Measurements from ENCODE around the gene CAMSAP1. TPM values are rescaled to one million over a fixed set of nuclear protein-coding genes. Genes with fewer than 3 reads are reported as not detected.

The CAMSAP1 gene
- total RNA-seq, 4 donors from 2014 or later = 31.2 to 85.3 (median 51.6) TPM

DNA sequence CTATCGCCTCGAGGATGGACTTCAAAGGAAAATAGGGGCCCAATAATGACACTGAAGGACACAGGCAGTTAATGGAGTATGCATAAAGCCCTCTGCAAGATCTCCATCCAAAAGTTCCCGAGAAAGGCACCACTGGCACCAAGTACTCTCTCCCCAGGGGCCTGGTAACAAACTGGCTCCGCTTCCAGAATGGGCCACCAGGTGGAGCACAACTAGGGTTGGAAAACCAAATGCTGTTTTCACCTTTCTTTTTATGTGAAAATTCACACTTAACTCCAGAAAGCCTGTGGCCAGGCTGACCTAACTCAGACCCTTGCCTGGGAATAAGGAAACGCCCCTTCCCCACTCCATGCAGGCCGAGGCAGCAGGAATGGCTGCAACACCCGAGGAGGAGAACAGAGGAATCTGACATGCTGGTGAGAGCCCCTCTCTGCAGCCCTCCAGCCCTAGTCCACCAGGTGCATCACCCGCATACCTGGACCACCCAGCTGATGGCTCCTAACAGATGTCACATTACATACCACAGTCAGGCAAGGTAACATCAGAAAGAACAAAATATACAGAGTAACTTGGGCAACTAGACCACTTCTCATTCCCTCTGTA lies 42.8 kb downstream of the CAMSAP1 start:
- Histone ChIP-seq H3K4me1 (peaks cover 0 to 17% (median 0%) of the 10 kb centered on the region in 3 donors), H3K27me3 (no peaks in the 10 kb centered on the region), H3K9me3 (no peaks in the 10 kb centered on the region), H3K27ac (no peak overlapping the region), H3K4me3 (no peak overlapping the region), H3K36me3 (peaks cover 8 to 49% (median 9%) of the 10 kb centered on the region in 3 donors)
- no peak for DNase-seq
- TF ChIP-seq, protein P1, sequence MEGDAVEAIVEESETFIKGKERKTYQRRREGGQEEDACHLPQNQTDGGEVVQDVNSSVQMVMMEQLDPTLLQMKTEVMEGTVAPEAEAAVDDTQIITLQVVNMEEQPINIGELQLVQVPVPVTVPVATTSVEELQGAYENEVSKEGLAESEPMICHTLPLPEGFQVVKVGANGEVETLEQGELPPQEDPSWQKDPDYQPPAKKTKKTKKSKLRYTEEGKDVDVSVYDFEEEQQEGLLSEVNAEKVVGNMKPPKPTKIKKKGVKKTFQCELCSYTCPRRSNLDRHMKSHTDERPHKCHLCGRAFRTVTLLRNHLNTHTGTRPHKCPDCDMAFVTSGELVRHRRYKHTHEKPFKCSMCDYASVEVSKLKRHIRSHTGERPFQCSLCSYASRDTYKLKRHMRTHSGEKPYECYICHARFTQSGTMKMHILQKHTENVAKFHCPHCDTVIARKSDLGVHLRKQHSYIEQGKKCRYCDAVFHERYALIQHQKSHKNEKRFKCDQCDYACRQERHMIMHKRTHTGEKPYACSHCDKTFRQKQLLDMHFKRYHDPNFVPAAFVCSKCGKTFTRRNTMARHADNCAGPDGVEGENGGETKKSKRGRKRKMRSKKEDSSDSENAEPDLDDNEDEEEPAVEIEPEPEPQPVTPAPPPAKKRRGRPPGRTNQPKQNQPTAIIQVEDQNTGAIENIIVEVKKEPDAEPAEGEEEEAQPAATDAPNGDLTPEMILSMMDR (IDR thresholded peaks at IDR 0.05) = peak; percentile 65 to 83 (median 77)
- no peak for TF ChIP-seq POLR2A (IDR thresholded peaks at IDR 0.05)
- WGBS, 2 donors = 36 to 39% methylated on average over 6 to 8 of the region's 8 CpGs
- intact Hi-C loops (cut with DNase I) = no loop called here

DNA sequence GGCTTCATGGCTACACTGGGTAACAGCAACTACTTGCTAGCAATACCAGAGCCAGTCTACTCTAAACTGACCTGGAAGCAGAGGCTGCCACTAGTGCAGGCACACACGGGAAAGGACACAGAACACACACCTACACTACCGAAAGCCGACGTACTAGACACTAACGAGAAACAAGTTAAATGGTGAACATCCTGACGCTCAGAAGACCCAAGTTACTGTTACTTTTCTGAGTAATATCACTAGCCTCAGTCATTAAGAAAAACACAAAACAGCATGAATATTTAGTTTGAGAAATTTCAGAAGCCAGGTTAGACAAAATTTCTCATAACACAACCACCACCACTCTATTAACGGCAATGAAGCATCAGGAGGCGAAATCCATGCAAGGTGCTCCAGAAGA lies 44.5 kb downstream of the CAMSAP1 start:
- Histone ChIP-seq H3K4me1 (peaks cover 0 to 24% (median 0%) of the 10 kb centered on the region in 3 donors), H3K36me3 (peaks cover 8 to 51% (median 9%) of the 10 kb centered on the region in 3 donors), H3K9me3 (no peaks in the 10 kb centered on the region), H3K27me3 (no peaks in the 10 kb centered on the region), H3K27ac (no peak overlapping the region), H3K4me3 (no peak overlapping the region)
- TF ChIP-seq, protein P1 (IDR thresholded peaks at IDR 0.05) = no peak
- TF ChIP-seq POLR2A (IDR thresholded peaks at IDR 0.05) = no peak
- intact Hi-C loops (cut with DNase I) = no loop called here
- no peak for DNase-seq
- 92 to 95% methylated on average over 8 of the region's 8 CpGs for WGBS, 2 donors

DNA sequence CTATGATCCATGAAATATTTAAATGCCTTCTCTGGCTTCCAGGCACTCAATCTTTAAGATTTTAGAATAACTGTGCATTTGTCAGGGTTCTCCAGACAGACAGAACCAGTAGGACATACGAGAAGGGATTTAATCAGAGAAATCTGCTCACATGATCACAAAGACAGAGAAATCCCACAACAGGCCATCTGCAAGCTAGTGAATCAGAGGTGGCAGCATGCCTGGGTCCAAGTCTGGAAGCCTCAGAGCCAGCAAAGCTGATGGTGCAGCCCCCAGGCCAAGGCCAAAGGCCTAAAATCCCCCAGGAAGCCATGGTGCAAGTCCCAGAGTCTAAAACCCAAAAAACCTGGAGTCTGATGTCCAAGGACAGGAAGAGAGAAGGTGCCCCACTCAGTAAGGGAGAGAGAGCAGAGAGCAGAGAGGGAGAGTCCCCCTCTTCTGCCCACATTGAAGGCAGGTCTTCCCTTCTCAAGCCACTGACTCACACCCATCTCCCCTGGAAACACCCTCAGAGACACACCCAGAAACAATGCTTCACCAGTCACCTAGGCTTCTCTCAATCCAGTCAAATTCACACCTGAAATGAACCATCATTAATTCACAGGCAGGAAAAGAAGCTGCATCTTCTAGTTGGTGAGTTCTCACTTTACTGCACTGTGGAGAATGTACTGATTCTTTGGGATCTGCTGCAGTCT lies 48.7 kb downstream of the CAMSAP1 start:
- peaks cover 0 to 17% (median 6%) of the 10 kb centered on the region in 3 donors for H3K4me1 ChIP-seq
- no peaks in the 10 kb centered on the region for H3K27me3 ChIP-seq
- peak overlapping the region in 1 of 4 donors; percentile 18 for H3K27ac ChIP-seq
- TF ChIP-seq POLR2A (IDR thresholded peaks at IDR 0.05) = no peak
- TF ChIP-seq, protein P1 (IDR thresholded peaks at IDR 0.05) = no peak
- H3K36me3 ChIP-seq = peaks cover 0 to 76% (median 4%) of the 10 kb centered on the region in 3 donors
- H3K4me3 ChIP-seq = no peak overlapping the region
- 50 to 70% methylated on average over 1 of the region's 1 CpG for WGBS, 2 donors
- no peaks in the 10 kb centered on the region for H3K9me3 ChIP-seq
- intact Hi-C loops (cut with DNase I) = no loop called here
- no peak for DNase-seq

DNA sequence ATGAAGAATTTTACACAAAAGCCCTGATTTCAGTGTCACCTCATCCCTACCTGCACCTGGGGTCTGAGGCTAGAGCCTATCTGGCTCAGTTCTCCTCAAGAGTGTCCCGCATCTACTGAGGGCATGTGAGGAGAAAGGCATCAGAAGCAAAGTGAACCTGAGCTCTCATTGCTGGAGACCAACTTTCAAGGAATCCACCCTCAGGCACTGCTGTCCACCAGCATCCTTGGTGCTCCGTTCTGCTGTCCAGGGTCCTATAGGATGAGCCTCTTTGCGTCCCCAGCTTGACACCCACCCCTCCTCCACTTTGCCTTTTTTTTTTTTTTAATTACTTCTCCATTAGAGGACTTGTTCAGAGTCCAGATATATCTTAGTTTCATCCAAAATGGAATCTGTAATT lies 49.5 kb downstream of the CAMSAP1 start:
- Histone ChIP-seq H3K4me1 (peaks cover 0 to 17% (median 6%) of the 10 kb centered on the region in 3 donors), H3K27me3 (no peaks in the 10 kb centered on the region), H3K27ac (no peak overlapping the region), H3K36me3 (peaks cover 0 to 76% (median 4%) of the 10 kb centered on the region in 3 donors), H3K4me3 (no peak overlapping the region), H3K9me3 (no peaks in the 10 kb centered on the region)
- TF ChIP-seq POLR2A (IDR thresholded peaks at IDR 0.05) = no peak
- TF ChIP-seq, protein P1 (IDR thresholded peaks at IDR 0.05) = no peak
- intact Hi-C loops (cut with DNase I) = no loop called here
- WGBS, 2 donors = 87 to 88% methylated on average over 2 to 3 of the region's 3 CpGs
- DNase-seq = no peak

GRCh38 chr9:135857371-135857786 lies 50.0 kb downstream of the CAMSAP1 start:
- no peak for TF ChIP-seq POLR2A (IDR thresholded peaks at IDR 0.05)
- TF ChIP-seq, protein P1 (IDR thresholded peaks at IDR 0.05) = no peak
- H3K4me1 ChIP-seq = peaks cover 0 to 17% (median 6%) of the 10 kb centered on the region in 3 donors
- intact Hi-C loops (cut with DNase I) = no loop called here

More at GRCh38 chr9:135857371-135857786, 50.0 kb downstream of the CAMSAP1 start:
- H3K27ac ChIP-seq = peak overlapping the region in 1 of 4 donors; percentile 2
- no peaks in the 10 kb centered on the region for H3K9me3 ChIP-seq
- H3K4me3 ChIP-seq = no peak overlapping the region
- H3K36me3 ChIP-seq = peaks cover 0 to 76% (median 4%) of the 10 kb centered on the region in 3 donors
- no peak for DNase-seq
- H3K27me3 ChIP-seq = no peaks in the 10 kb centered on the region
- WGBS, 2 donors = 45 to 59% methylated on average over 2 of the region's 2 CpGs

Measured in esophagus squamous epithelium (tissue), 5 donors.